Hepatocyte (in vitro differentiated cells): ENCODE data around the gene DYDC2. TPM values are rescaled to one million over a fixed set of nuclear protein-coding genes. Genes with fewer than 3 reads are reported as not detected.

Experiments
- DNase-seq: peaks from one replicate; pipeline ENCODE4 v3.0.0-alpha.2; 2016; ENCODE audit warnings: low spot score
- H2AFZ ChIP-seq: fragments of 200-600 bp; sonication (generic); 2 replicates; pipeline ENCODE4 v1.6.0; 2016; ENCODE audit warnings: antibody characterized with exemption, mild to moderate bottlenecking
- H3K27ac ChIP-seq: fragments of 200-600 bp; sonication (generic); 2 replicates; pipeline ENCODE4 v1.5.1; 2016; ENCODE audit warnings: mild to moderate bottlenecking
- H3K27me3 ChIP-seq: fragments of 200-600 bp; sonication (generic); 2 replicates; pipeline ENCODE4 v1.6.1; 2016
- H3K36me3 ChIP-seq: fragments of 200-600 bp; sonication (generic); replicated peaks from 2 replicates; pipeline ENCODE4 v1.5.1; 2016; ENCODE audit warnings: low read depth; ENCODE audit not compliant: insufficient read depth
- H3K4me1 ChIP-seq: fragments of 200-600 bp; sonication (generic); 2 replicates; pipeline ENCODE4 v1.5.1; 2016; ENCODE audit warnings: mild to moderate bottlenecking, moderate library complexity; ENCODE audit not compliant: insufficient read depth
- H3K4me2 ChIP-seq: fragments of 200-600 bp; sonication (generic); 2 replicates; pipeline ENCODE4 v1.6.0; 2016
- H3K4me3 ChIP-seq: fragments of 200-600 bp; sonication (generic); 2 replicates; pipeline ENCODE4 v1.5.1; 2016; ENCODE audit warnings: mild to moderate bottlenecking
- H3K79me2 ChIP-seq: fragments of 200-600 bp; sonication (generic); 2 replicates; pipeline ENCODE4 v1.6.0; 2017; ENCODE audit warnings: mild to moderate bottlenecking
- H3K9me2 ChIP-seq: fragments of 200-600 bp; sonication (generic); replicated peaks from 2 replicates; pipeline ENCODE4 v1.6.0; 2017; ENCODE audit warnings: mild to moderate bottlenecking; ENCODE audit not compliant: insufficient read depth
- H3K9me3 ChIP-seq: fragments of 200-600 bp; sonication (generic); 2 replicates; pipeline ENCODE4 v1.5.1; 2016; ENCODE audit warnings: low read depth, mild to moderate bottlenecking
- H4K20me1 ChIP-seq: fragments of 200-600 bp; sonication (generic); 2 replicates; pipeline ENCODE4 v1.6.0; 2016; ENCODE audit warnings: mild to moderate bottlenecking; ENCODE audit not compliant: insufficient read depth, poor library complexity, severe bottlenecking
- CTCF ChIP-seq: fragments of 200-600 bp; sonication (generic); IDR thresholded peaks from 2 replicates; pipeline ENCODE4 v1.5.1; 2016; ENCODE audit warnings: antibody characterized with exemption, mild to moderate bottlenecking; ENCODE audit not compliant: poor library complexity
- EZH2 ChIP-seq: fragments of 200-600 bp; sonication (generic); IDR thresholded peaks from 2 replicates; pipeline ENCODE4 v1.6.1; 2016; ENCODE audit warnings: antibody characterized with exemption, mild to moderate bottlenecking, borderline replicate concordance
- EZH2phosphoT487 ChIP-seq: fragments of 200-600 bp; sonication (generic); IDR thresholded peaks from one replicate; pipeline ENCODE4 v1.6.1; 2018; ENCODE audit warnings: antibody characterized with exemption, mild to moderate bottlenecking, low read depth, moderate library complexity; ENCODE audit not compliant: unreplicated experiment, severe bottlenecking
- WGBS: methylation state at CpG from one replicate; pipeline ENCODE4 v1.1.6; 2016; ENCODE audit warnings: low lambda C conversion rate; ENCODE audit errors: missing lambda C conversion rate; 5-methylcytosine and 5-hydroxymethylcytosine counted together
- polyA plus RNA-seq: library from polyadenylated mRNA; unstranded; fragments of >200 nt; fragmentation: Nextera tagmentation; extraction: Ambion mirVana; gene quantifications from 2 replicates; pipeline ENCODE4 v1.2.1, GENCODE V29; 2016
- total RNA-seq: library from RNA; depleted of rRNA; stranded (reverse); fragments of >200 nt; gene quantifications from 2 replicates; pipeline ENCODE4 v1.2.3, GENCODE V29; 2014

Gene DYDC2
- total and polyA plus RNA-seq, 2 experiments from 2014 or later: 0.80 TPM; not detected in 1

GRCh38 chr10:80407812-80408241 lies 51.2 kb downstream of the DYDC2 start:
- TF ChIP-seq CTCF (no peak), EZH2 (no peak), EZH2phosphoT487 (no peak)
- WGBS: 20% methylated on average over 16 of the region's 16 CpGs

DNA sequence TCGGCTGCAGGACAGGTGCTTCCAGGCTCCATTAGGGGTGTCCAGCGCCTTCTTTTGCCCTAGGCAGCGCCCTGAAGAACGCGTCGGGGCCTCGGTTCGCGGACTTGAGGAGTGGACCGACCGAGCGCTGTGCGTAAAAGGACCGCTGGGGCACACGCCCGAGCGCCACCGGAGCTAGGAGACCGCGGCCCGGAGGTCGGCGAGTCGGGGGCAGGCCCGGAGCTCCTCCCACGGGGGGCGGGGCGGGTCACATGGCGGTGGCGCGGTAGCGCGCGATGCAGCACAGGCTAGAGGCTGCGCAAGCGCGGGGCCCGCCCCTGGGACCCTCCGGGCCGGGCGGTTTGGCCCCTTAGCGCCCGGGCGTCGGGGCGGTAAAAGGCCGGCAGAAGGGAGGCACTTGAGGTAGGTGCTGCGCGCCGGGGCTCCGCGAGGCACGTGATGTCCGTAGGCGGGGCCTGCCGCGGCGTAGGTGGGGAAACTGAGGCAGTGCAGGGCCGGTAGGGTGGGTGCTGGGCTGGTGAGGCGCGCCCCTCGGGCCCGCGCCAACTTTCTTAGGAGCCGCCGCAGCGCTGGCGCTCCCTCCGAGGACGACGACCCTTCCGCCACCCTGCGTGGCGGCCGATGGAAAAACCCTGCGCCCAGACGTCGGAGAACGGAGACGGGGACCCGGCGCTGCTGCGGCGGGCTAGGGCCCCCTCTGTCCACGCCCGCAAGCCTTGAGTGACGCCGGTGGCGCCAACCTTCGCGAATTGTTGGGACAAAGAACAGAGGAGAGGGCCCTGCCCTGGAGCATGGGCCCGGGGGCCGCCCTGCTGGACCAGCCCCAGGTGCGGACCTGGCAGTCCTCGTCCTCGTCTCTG lies 51.9 kb downstream of the DYDC2 start, which contains the start of gene PRXL2A:
PRXL2A (plus strand) TSS at position 310 of the 860 bp plus-strand sequence. CDS start 11,917 bp downstream, outside the sequence.
- no peaks in the 10 kb centered on the region for H4K20me1 ChIP-seq
- peak within 1 kb of the TSS; percentile 94 for H3K27ac ChIP-seq
- no peaks in the 10 kb centered on the region for H3K9me2 ChIP-seq
- H3K4me2 ChIP-seq: peak within 1 kb of the TSS; percentile 86
- H2AFZ ChIP-seq: peak within 1 kb of the TSS; percentile 94
- TF ChIP-seq EZH2: no peak
- no peak for TF ChIP-seq CTCF
- TF ChIP-seq EZH2phosphoT487: no peak
- no peaks in the 10 kb centered on the region for H3K27me3 ChIP-seq
- peaks cover 42% of the 10 kb centered on the region for H3K4me1 ChIP-seq
- under 1% methylated on average over 89 of the region's 96 CpGs for WGBS
- H3K79me2 ChIP-seq: peaks cover 49% of the 10 kb centered on the region
- H3K4me3 ChIP-seq: peak within 1 kb of the TSS; percentile 95
- DNase-seq: peak; percentile 94
- no peaks in the 10 kb centered on the region for H3K9me3 ChIP-seq
- H3K36me3 ChIP-seq: no peaks in the 10 kb centered on the region

More at GRCh38 chr10:80407812-80408241, 51.2 kb downstream of the DYDC2 start:
- Histone ChIP-seq H3K4me3 (peak overlapping the region; percentile 95), H3K9me2 (no peaks in the 10 kb centered on the region), H3K9me3 (no peaks in the 10 kb centered on the region), H3K4me2 (peak overlapping the region; percentile 86), H4K20me1 (no peaks in the 10 kb centered on the region), H2AFZ (peak overlapping the region; percentile 94), H3K79me2 (peaks cover 44% of the 10 kb centered on the region), H3K36me3 (no peaks in the 10 kb centered on the region), H3K4me1 (peaks cover 36% of the 10 kb centered on the region), H3K27ac (peak overlapping the region; percentile 94), H3K27me3 (no peaks in the 10 kb centered on the region)
- DNase-seq: peak; percentile 68

- H3K9me2 ChIP-seq: no peaks in the 10 kb centered on the region
- TF ChIP-seq EZH2 (no peak), CTCF (no peak), EZH2phosphoT487 (no peak)
- no peaks in the 10 kb centered on the region for H3K36me3 ChIP-seq
- H3K27ac ChIP-seq: peak overlapping the region; percentile 94
- H3K4me1 ChIP-seq: peaks cover 49% of the 10 kb centered on the region
- no peaks in the 10 kb centered on the region for H3K9me3 ChIP-seq
- no peaks in the 10 kb centered on the region for H4K20me1 ChIP-seq
- 17% methylated on average over 12 of the region's 12 CpGs for WGBS
- no peaks in the 10 kb centered on the region for H3K27me3 ChIP-seq
- peak overlapping the region; percentile 95 for H3K4me3 ChIP-seq
- peak overlapping the region; percentile 94 for H2AFZ ChIP-seq
- peaks cover 49% of the 10 kb centered on the region for H3K79me2 ChIP-seq
- DNase-seq: peak; percentile 21
- peak overlapping the region; percentile 86 for H3K4me2 ChIP-seq
These were observed 52.5 kb downstream of the DYDC2 start for GRCh38 chr10:80409121-80409520.
